ENCODE data around the gene UBE2I.

DNA sequence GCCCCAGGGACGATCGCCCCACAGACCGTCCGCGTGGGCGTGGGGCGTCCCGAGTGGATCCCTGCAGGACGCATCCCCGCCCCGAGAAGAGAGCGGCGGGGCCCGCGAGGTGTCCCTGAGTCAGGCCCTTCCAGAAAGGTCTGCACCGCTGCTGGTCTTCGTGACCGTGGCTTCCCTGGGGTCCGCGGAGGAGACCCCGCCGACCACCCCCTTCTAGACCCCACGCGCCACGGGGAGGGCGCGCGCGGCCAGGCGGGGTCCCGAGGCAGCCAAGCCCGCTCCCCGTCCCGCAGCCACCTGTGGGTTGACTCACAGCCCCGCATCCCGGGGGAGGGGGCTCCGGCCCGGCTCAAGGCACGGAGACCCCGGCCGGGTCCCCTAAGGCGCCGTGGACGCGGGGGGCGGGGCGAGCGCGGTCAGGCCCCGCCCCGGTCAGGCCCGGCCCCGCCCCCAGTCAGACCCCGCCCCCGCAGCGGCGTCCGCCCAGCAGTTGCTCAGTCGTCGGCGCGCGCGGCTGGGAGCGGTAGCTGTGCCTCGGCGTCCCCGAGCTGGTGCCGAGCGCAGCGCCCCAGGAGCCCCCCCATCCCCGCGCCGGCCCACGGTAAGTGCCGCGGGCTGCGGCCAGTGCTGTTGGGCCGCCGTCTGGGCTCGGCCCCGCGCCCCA, 23.8 kb downstream of the UBE2I start, which contains the start of gene BAIAP3:
- TF ChIP-seq, protein P1, sequence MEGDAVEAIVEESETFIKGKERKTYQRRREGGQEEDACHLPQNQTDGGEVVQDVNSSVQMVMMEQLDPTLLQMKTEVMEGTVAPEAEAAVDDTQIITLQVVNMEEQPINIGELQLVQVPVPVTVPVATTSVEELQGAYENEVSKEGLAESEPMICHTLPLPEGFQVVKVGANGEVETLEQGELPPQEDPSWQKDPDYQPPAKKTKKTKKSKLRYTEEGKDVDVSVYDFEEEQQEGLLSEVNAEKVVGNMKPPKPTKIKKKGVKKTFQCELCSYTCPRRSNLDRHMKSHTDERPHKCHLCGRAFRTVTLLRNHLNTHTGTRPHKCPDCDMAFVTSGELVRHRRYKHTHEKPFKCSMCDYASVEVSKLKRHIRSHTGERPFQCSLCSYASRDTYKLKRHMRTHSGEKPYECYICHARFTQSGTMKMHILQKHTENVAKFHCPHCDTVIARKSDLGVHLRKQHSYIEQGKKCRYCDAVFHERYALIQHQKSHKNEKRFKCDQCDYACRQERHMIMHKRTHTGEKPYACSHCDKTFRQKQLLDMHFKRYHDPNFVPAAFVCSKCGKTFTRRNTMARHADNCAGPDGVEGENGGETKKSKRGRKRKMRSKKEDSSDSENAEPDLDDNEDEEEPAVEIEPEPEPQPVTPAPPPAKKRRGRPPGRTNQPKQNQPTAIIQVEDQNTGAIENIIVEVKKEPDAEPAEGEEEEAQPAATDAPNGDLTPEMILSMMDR (IDR thresholded peaks at IDR 0.05), result no peak
- TF ChIP-seq POLR2A (IDR thresholded peaks at IDR 0.05) (no peak), POLR2AphosphoS5 (IDR thresholded peaks at IDR 0.05) (no peak)
